HG03469 (cell line): ENCODE measurements around the gene FHDC1.

Source experiments
- ATAC-seq: cut with Tn5 transposase; IDR thresholded peaks from one replicate; pipeline ENCODE4 v1.9.1; 2021; ENCODE audit warnings: mild to moderate bottlenecking, moderate library complexity, moderate number of reproducible peaks; ENCODE audit not compliant: unreplicated experiment

Gene FHDC1

DNA sequence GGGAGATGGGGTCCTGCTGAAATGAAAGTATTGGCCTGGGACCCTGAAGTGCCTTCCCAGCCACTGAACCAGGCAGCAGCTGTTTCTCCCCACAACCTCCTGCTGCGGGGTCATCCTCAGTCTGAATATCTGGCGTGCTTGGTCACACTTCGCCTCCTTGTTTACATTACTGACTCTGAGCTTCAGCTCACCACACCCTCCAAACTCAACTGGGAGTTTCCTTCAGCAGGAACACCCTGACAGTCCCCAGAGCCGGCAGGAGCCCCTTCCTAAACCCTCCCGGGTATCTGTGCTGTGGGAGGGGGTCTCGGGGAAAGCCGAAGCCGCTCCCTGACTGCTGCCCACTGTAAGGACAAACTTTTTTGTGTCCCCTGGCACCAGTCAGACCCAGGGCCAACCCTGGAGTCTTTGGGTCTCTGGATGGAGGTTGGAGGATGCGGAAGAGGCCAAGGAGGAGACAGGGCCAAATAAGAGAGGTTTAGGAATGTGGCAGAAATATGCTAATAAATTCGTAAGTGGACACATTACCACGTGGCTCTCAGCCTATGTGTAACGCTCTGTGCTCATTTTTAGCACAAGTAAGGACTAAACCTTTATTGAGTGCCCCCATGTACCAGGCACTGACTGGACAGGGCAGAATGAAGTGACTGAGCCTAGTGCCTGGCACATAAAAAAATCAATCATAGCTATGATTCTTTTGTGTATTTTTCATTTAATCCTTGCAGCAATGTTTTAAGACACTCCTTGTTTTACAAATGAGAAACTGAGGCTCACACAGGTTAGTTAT is 20.7 kb downstream of the FHDC1 start:
- ATAC-seq = no peak

DNA sequence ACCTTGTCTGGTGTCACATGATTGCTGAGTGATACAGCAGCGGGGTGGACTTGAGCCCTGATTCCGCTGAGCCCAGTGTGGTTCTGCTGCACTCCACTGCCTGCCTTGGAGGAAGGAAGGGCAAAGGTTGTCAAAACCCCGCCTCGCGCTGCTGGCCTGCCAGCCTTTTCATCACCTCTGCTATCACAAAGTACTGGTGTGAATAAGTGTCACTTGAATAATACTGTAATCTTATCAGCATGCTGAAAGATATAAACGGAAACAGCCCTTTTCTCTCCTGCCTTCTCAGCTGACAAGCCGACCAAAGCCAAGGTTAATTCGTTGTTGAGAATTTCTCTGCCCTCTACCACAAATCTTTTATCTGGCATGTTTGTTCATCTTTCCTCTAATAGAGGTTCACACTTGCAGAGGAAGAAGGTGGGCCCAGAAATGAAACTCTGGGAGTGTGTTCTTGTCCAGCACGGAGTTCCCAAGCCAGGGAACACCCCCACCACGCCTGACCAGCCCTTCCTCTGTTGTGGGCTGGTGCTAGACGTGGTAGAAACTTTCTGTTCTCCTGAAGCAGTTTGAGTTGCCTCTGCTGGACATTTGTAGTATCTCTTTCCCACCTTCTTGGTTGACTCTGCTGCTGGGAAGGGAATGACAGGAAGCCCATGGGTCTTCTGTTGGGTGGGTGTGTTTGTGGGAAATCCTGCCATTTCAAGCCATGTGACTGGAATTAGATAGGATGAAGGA is 21.5 kb downstream of the FHDC1 start:
- no peak for ATAC-seq

DNA sequence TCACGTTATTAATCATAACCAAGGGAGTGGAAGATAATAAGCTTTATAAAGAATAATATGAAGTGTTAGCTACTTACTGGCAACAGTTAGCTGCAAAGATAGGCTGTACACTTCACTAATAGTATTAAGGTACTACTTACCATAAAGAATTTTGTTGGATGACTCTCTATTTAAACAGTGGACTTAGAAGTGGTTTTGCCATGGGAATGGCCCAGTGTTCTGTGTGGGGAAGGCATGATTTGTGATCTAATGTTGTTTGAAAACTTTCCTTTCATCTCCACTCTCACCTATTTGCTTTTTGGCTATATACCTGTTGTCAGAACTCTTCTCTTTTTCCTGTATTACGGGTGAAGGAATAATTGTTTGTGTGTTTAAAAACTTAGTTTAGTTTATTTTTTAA is 23.0 kb downstream of the FHDC1 start:
- no peak for ATAC-seq

DNA sequence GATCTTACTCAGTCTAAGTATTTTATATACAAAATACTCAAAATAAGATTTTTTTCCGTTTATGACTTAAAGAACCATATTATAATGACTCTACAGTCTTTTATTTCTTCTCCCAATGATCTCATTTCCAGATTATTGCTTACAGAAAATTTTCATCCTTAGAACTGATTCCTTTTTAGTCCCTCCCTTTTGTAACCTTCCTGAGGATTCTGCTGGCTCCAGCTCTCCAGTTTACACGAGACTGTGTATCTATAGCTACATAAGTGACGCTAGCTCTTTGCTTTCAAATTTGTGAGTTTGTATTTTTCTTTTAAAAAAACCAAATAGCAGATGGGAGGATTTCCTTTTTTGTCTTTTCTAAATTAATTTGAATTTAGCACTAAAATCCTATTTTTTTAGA is 24.0 kb downstream of the FHDC1 start:
- ATAC-seq = no peak

DNA sequence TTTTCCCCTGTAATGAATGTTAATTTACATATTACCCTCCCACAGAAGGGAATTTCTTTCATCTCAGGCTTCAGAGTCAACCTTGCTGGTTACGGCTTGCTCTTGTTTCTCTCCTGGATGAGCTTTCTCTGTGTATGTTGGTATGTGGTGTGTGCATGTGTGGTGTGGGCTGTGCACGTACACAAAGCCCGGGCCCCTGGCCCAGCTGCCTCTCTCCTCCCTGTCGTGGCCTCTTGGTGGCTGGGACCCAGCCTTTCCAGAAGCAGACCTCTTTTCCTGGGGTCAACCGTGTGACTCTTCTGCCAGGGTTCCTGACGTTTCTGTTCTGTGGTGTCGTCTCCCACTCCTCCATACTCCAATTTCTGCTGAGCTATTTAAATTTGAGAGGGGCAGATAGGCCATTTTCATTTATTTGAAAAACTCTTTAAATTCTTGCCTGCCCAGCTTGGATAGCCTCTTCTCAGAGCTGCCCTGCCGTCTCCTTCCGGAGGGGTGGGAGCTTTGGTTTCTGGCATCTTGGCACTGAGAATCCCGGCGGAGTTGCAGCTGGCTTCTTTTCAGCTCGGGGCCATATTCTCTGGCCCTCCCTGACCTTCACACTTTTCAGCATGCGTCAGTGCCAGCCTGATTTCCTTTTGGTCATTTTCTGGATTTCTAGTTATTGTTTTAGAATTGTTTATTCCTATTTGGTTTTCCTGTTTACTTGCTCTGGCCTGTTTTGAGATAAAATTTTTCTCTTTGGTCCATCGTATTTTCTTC is 25.1 kb downstream of the FHDC1 start:
- no peak for ATAC-seq

DNA sequence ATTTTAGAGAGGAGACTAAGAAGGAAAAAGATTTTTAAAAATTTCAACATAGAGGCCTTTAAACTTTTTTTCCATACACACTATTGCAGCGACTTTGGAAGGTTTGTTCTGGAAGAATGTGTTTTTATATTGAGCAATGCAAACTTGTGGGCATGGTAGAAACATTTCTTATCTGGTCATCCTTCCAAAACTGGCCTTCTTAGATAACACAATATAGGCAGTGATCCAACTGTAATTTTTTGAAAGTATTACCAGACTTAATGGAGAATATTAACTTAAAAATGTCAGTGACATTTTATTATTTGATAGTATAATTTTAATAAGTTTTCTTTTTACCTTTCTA is 25.6 kb downstream of the FHDC1 start:
- ATAC-seq = no peak

DNA sequence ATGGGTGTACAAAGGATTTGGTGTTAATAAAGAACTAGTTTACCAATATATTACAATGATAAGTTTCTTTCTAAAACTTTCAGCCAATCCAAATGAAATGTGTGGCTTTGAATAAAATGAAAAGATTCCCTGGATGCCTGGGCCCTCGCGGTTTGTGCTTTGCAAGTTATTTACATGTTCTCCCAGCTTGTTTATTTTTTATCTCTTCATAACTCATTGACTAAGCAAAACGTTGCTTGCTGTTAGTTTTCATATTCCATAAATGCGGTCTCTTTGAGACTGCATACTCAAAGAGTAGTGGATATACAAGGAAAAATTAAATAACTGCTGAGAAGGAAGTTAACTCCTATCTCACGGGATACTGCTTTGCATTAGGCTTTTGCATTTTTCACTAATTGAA is 26.0 kb downstream of the FHDC1 start:
- no peak for ATAC-seq

DNA sequence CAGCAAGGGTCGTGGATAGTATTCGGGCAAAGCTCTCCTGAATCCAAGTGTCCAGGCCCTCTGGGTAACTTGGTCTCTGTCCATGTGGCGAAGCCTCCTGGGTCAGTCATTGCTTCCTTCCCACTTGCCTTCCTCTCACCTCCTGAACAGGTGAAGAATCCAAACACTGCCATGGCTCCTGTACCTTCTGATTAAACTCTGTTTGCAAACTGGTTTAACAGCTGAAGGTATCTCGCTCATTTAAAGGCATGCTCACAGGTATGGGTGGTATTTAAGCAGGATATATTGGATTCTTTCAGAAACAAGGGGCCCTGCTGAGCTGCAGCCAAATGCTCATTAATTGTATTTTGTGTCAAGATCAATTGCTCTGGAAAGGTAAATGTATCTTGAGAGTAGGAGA is 28.2 kb downstream of the FHDC1 start:
- no peak for ATAC-seq

DNA sequence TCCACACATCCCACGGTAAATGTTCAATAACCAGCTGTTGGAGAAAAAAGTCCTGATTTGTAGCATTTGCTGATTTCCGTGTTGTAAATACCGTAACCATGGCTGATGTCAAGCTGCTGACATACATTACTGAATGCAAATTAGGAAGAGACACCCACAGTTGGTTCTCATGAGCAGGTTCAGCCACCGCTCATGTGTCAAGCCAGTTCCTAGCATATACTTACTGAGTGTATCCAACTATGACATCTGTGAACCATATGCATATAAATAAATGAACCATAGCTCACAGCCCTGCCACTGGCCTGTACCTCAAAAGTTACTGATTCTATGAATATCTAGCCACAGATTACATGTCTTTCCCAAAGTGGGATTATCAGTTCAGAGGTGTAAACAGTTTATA is 29.5 kb downstream of the FHDC1 start:
- ATAC-seq = no peak

DNA sequence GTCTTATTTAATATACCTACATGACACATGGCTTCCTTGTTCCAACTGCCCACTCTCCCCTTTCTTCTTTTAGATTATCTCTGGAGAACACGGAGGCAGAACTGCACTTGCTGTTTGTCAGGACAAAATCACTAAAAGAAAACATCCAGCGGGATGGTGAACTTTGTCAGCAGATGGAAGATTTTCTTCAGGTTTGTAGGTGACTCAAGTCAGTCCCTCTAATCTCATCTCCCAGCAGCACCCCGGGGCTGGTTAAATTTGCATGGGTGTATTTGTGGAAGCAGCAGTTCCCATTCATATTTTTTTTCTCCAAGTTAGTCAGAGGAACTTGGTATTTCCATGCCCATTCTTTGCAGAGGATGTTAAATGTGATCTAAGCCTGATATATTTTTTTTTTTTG is 31.8 kb downstream of the FHDC1 start:
- ATAC-seq = no peak

DNA sequence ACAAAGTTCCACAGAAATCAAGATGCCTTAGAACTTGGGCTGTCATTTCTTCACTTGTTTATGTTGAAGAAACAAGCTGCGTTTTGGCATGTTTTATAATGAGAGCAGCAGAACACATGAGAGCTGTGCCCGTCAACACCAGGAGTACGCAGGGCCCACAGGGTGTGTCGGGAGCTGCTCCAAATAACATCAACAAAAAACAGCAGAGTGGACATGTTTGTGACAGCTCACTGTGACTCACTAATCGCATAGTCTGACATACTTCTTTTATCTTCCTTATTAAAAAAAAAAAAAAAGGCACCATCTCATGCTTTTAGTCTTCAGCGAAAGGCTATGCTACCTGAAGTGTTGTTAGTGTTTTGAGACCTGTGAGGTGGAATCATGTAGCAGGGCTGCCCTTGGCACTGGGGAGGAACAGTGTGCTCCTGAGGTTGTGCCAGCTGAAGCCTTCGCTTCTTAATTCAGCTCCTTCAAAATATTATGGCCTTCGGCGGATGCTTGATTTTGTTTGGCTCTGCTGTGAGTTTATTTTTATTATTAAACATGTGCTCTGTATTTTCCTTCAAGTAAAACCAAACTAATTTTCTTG is 32.8 kb downstream of the FHDC1 start:
- no peak for ATAC-seq

DNA sequence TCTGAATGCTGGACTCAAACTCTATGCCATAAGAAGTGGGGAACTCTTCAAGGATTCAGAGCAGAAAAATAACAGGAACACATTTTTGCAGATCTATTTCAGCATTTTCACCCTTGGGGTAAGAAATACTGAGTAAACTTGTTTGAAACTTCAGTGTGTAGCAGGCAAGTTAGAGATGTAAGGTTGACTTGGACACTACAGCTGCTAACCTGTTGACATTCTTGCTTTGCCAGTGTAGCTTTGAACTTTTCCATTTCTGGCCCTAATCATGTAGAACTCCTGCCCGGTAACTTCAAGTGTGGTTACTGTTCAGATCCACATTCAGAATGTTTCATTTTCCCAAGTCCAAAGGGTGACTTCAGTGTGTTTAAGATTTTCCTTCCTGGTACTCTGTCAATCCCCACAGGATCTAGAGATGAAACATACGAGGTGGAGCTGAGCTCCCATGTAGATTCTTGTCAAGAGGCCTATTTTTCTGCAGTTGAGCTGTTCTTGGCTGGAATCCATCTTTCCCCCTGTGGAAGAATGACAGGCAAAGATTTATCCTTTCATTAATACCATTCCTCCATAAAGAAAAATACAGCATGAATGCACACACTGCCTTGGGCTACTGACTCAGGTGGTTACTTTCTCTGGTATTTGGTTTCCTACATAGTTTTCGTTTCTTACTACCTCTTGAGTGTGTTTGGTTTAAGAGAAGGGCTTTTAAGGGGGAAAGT is 34.1 kb downstream of the FHDC1 start:
- no peak for ATAC-seq

DNA sequence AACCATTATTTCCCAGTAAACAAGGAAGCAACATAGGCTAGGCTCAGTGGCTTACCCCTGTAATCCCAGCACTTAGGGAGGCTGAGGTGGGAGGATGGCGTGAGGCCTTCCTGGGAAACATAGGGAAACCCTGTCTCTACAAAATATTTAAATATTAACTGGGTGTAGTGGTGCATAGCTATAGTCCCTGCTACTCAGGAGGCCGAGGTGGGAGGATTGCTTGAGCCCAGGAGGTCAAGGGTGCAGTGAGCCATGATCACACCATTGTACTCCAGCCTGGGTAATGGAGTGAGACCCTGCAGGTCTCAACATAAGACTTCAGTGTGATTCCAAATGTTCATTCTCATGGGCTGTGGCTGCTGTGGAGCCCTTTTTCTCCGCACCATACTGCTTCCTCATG is 34.9 kb downstream of the FHDC1 start:
- ATAC-seq = no peak

DNA sequence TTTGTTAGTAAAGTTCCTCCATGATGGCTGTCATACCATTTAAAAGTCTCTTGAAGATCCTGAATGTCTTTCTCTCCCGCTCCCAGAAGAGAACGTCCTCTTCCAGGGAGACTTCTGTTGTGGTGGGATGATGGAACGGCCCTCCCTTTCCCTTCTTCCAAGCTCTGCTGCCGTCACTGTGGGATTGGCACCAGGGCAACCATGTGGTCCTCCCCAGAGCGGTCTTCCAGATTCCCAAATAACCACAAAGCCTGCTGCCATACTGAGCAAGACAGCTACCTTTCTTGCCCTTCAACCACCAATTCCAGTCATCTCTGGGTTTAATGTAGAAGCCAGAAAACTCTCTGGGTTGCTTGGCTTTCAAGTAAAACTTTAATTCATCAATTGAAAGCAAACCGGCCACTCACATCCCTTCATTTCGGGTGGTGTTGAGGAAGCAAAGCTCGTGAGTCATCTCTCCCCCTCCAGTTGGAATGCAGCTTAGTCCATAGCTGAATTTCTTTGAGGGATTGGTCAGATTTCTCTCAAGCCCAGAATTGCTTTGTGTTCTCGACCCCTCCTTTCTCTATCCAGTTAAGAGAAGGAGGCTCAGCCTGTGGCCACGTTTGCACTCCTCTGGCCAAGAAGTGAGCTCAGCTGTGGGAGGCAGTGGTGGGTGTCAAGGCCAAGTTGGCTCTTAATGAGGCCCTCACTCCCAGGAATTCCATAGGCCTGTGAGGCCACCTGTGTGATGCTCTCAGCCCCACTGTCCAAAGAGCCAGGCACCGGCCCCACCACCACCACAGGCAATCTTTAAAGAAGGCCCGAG is 36.9 kb downstream of the FHDC1 start:
- no peak for ATAC-seq

DNA sequence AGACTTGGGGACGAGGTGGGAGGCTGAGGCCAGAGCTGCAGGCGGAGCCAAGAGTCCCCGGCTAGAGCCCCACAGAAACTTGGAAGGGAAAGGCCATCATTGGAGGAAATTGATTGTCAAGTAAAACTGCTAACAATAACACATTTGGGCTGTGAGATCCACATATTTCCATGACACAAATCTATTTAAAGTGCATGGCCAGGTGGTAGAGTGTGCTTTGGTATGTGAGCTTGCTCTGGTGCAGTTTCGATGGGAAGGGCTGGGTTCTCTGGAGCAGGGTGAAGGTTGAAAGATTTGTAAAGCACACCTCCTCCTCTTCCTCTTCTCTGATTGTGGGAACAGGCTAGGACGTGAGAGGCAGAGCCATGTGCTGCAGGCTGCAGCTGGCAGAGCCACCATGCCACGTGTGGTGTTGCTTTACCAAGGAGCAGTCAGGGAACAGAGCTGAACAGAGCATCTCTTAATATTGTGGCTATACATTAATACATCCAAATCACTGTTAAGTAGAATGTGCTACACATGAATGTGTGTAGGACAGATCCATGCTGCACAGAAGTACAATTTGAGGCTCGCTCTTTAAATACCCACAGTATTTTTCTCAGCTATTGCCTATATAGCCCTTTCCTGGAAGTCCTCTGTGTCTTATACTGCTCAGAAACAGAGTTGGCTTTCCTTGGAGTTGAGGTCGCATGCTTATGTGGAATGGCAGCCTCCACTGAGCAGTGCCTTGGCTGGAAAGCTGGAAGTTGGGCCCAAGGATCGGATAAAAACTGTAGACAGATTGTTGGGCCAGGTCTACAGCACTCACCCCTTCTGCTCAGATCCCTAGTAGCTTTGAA is 37.7 kb downstream of the FHDC1 start:
- ATAC-seq = no peak

DNA sequence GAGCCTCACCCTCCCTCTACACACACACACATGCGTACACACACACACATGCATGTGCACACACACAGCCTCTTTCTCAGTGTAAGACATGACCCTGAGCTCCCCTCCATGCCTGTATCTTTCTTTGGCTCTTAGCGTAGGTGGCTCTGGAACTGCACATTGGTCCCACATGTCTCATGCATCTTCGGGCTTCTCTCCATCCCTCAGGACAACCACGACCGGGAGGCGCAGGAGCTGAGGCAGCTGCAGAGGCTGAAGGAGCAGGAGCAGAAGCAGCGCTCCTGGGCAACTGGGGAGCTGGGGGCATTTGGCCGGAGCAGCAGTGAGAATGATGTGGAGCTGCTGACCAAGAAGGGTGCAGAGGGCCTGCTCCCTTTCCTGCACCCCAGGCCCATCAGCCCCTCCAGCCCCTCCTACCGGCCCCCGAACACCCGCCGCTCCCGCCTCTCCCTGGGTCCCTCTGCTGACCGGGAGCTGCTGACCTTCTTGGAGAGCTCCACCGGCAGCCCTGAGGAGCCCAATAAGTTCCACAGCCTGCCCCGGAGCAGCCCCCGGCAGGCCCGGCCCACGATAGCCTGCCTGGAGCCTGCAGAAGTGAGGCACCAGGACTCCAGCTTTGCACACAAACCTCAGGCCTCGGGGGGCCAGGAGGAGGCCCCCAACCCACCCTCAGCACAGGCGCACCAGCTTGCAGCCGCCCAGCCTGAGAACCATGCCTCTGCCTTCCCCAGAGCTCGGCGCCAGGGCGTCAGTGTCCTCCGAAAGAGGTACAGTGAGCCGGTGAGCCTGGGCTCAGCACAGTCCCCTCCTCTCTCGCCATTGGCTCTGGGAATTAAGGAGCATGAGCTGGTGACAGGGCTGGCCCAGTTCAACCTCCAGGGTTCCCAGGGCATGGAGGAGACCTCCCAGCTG is 38.6 kb downstream of the FHDC1 start:
- no peak for ATAC-seq

DNA sequence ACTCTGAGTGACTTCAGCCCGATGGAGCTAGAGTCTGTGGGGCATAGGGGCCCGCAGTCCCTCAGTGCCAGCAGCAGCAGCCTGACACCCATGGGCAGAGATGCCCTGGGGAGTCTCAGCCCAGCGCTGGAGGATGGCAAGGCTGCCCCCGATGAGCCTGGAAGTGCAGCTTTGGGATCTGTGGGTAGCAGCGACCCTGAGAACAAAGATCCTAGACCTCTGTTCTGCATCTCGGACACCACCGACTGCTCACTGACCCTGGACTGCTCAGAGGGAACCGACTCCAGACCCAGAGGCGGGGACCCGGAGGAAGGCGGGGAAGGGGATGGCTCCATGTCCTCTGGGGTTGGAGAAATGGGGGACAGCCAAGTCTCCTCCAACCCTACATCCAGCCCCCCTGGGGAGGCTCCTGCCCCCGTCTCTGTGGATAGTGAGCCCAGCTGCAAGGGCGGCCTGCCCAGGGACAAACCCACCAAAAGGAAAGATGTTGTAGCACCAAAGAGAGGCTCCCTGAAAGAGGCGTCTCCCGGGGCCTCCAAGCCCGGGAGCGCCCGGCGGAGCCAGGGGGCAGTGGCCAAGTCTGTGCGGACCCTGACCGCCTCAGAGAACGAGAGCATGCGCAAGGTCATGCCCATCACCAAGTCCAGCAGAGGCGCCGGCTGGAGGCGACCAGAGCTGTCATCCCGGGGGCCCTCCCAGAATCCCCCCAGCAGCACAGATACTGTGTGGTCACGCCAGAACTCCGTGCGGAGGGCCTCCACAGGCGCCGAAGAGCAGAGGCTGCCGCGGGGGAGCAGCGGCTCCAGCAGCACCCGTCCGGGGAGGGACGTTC is 39.5 kb downstream of the FHDC1 start:
- ATAC-seq = no peak
